Measurements from ENCODE around the gene TRIM8.

Gene TRIM8

GRCh38 chr10:102705531-102705930, 61.3 kb downstream of the TRIM8 start:
- H3K9ac ChIP-seq (ENCODE audit: low read length) = no peak overlapping the region
- no peaks in the 10 kb centered on the region; the same call in 1 of the 2 replicates for H3K4me1 ChIP-seq (ENCODE audit: control insufficient read depth, insufficient read depth, low read length)
- no peaks in the 10 kb centered on the region for H3K9me3 ChIP-seq (ENCODE audit: control insufficient read depth, insufficient read depth, low read depth, low read length)
- H3K27me3 ChIP-seq (ENCODE audit: control insufficient read depth, insufficient read depth, low read length) = no peaks in the 10 kb centered on the region
- no peak overlapping the region for H3K27ac ChIP-seq (ENCODE audit: low read depth, low read length)
- H3K4me3 ChIP-seq (ENCODE audit: low read depth, low read length) = no peak overlapping the region
- H3K36me3 ChIP-seq (ENCODE audit: control insufficient read depth, insufficient read depth, low read length) = peaks cover 3% of the 10 kb centered on the region; the same call in 1 of the 2 replicates
